B cell (primary cell): Measurements from ENCODE around the gene TNFSF8. TPM values are rescaled to one million over a fixed set of nuclear protein-coding genes. Genes with fewer than 3 reads are reported as not detected.
A peak's percentile ranks its signal among the peaks of the same experiment; 100 is the strongest.

Source experiments
- ATAC-seq: fragments of 200-7000 bp; cut with Tn5 transposase; one replicate; pipeline ENCODE4 v1.10.0; 2021; ENCODE audit warnings: low read depth, mild to moderate bottlenecking, moderate number of reproducible peaks, moderate library complexity
- CTCF ChIA-PET: fragments of 350-600 bp; sonication (Branson Sonifier 250); formaldehyde crosslinking; loops from one replicate; lab custom pipeline; 2021; ENCODE audit warnings: antibody characterized with exemption, inconsistent platforms; lab: Charles Lee
- POLR2A ChIA-PET: fragments of 350-600 bp; sonication (Branson Sonifier 250); formaldehyde crosslinking; loops from one replicate; lab custom pipeline; 2021; ENCODE audit warnings: antibody characterized with exemption; lab: Charles Lee
- DNase-seq: peaks from one replicate; pipeline ENCODE4 v3.0.0; 2013
- H2AFZ ChIP-seq: 2 replicates; pipeline ENCODE4 v1.6.1; 2012; ENCODE audit warnings: mild to moderate bottlenecking, low read depth, low read length; ENCODE audit not compliant: insufficient read depth, poor library complexity, severe bottlenecking
- H3K27ac ChIP-seq, 2 donors: 1 replicate in 1 of 2; 2 replicates in 1 of 2; pipeline ENCODE4 v1.5.1; 2012 to 2013; ENCODE audit warnings: low read length in 2 of 2, mild to moderate bottlenecking in 2 of 2, moderate library complexity in 1 of 2
- H3K27me3 ChIP-seq, 4 experiments: fragments of 200-600 bp in 1 of 4; sonication (generic) in 1 of 4; replicated peaks in 1 of 4; 1 replicate in 2 of 4; 2 replicates in 2 of 4; pipeline versions ENCODE4 v1.6.1 to v1.7.0; 2013 to 2016; ENCODE audit warnings: low read length in 3 of 4, mild to moderate bottlenecking in 2 of 4, mixed read lengths in 1 of 4, moderate library complexity in 1 of 4; ENCODE audit not compliant: insufficient read depth in 4 of 4, control insufficient read depth in 3 of 4; ENCODE audit errors: control extremely low read depth in 1 of 4
- H3K36me3 ChIP-seq, 2 experiments: replicated peaks in 1 of 2; 1 replicate in 1 of 2; 2 replicates in 1 of 2; pipeline versions ENCODE4 v1.6.1 to v1.7.1; 2013; ENCODE audit warnings: low read length in 1 of 2; ENCODE audit not compliant: insufficient read depth in 2 of 2, control insufficient read depth in 1 of 2; ENCODE audit errors: control extremely low read depth in 1 of 2, extremely low read depth in 1 of 2
- H3K4me1 ChIP-seq, 2 donors: fragments of 200-600 bp in 1 of 2; sonication (generic) in 1 of 2; 1 replicate in 1 of 2; 2 replicates in 1 of 2; pipeline versions ENCODE4 v1.5.1 to v1.6.1; 2013 to 2017; ENCODE audit warnings: low read length in 2 of 2; ENCODE audit not compliant: control insufficient read depth in 2 of 2, insufficient read depth in 2 of 2
- H3K4me2 ChIP-seq: replicated peaks from 2 replicates; pipeline ENCODE3; 2012; ENCODE audit warnings: mild to moderate bottlenecking, low read depth, low read length; ENCODE audit not compliant: poor library complexity, severe bottlenecking
- H3K4me3 ChIP-seq, 5 experiments: fragments of 200-600 bp in 1 of 5; sonication (generic) in 1 of 5; 1 replicate in 3 of 5; 2 replicates in 2 of 5; pipeline versions ENCODE4 v1.5.1 to v1.7.0; 2011 to 2016; ENCODE audit warnings: low read length in 4 of 5, mild to moderate bottlenecking in 4 of 5, low read depth in 2 of 5, control low read depth in 1 of 5, moderate library complexity in 1 of 5; ENCODE audit not compliant: insufficient read depth in 1 of 5; ENCODE audit errors: control extremely low read depth in 1 of 5, extremely low read depth in 1 of 5
- H3K79me2 ChIP-seq: fragments of 200-600 bp; sonication (generic); one replicate; pipeline ENCODE4 v1.6.0; 2016; ENCODE audit warnings: low read length; ENCODE audit not compliant: control insufficient read depth, insufficient read depth
- H3K9ac ChIP-seq: fragments of 200-600 bp; sonication (generic); 2 replicates; pipeline ENCODE4 v1.6.1; 2017; ENCODE audit warnings: mild to moderate bottlenecking, low read length, moderate library complexity
- H3K9me3 ChIP-seq, 3 donors: one replicate each; pipeline versions ENCODE4 v1.6.1 to v1.7.1; 2013; ENCODE audit warnings: low read length in 2 of 3; ENCODE audit not compliant: control insufficient read depth in 2 of 3, insufficient read depth in 1 of 3; ENCODE audit errors: control extremely low read depth in 1 of 3
- H4K20me1 ChIP-seq: 2 replicates; pipeline ENCODE4 v1.6.0; 2012; ENCODE audit warnings: mild to moderate bottlenecking, low read length; ENCODE audit not compliant: insufficient read depth, control insufficient read depth, poor library complexity, severe bottlenecking
- H3K27ac Mint-ChIP-seq: one replicate; pipeline ENCODE4 v1.8.0; 2021; ENCODE audit warnings: mixed read lengths
- H3K27me3 Mint-ChIP-seq: one replicate; pipeline ENCODE4 v1.8.0; 2021; ENCODE audit warnings: mixed read lengths
- H3K4me1 Mint-ChIP-seq: one replicate; pipeline ENCODE4 v1.8.0; 2021; ENCODE audit warnings: mixed read lengths
- H3K4me3 Mint-ChIP-seq: one replicate; pipeline ENCODE4 v1.8.0; 2021; ENCODE audit warnings: mixed read lengths
- H3K9me3 Mint-ChIP-seq: one replicate; pipeline ENCODE4 v1.8.0; 2022; ENCODE audit warnings: mixed read lengths; ENCODE audit not compliant: insufficient read depth
- CTCF ChIP-seq: fragments of 200-600 bp; IDR thresholded peaks from one replicate; pipeline ENCODE4 v1.8.0; 2022; ENCODE audit warnings: antibody characterized with exemption, mild to moderate bottlenecking
- EZH2 ChIP-seq: IDR thresholded peaks from 2 replicates; pipeline ENCODE4 v1.6.1; 2012; ENCODE audit warnings: borderline replicate concordance, low read depth, mild to moderate bottlenecking, moderate library complexity, low read length; ENCODE audit not compliant: insufficient read depth, poor library complexity, severe bottlenecking
- WGBS: methylation state at CpG from one replicate; pipeline ENCODE4 v1.1.5; 2013; ENCODE audit warnings: missing lambda C conversion rate; ENCODE audit not compliant: insufficient coverage; 5-methylcytosine and 5-hydroxymethylcytosine counted together
- intact Hi-C: fragments of 100-400 bp; cut with micrococcal nuclease; formaldehyde crosslinking; loops from one replicate; pipeline ENCODE4 v1.10.0; 2022
- polyA plus RNA-seq: library from polyadenylated mRNA; depleted of rRNA; stranded (reverse); fragments of >200 nt; gene quantifications from 2 replicates; pipeline ENCODE4 v1.2.3, GENCODE V29; 2012
- total RNA-seq, 2 donors: library from RNA; stranded (reverse); fragments of 120-200 nt in 1 of 2; gene quantifications; 1 replicate in 1 of 2; 2 replicates in 1 of 2; pipeline versions ENCODE4 v1.2.3 to v1.2.4, GENCODE V29; 2013 to 2022

Gene TNFSF8
- total and polyA plus RNA-seq, 2 donors (not counting 1 experiment from before 2014, with no cell fraction given): 1.6 to 2.6 TPM

- DNase-seq (no peak), ATAC-seq (no peak)
- no peak overlapping the region for H3K27ac Mint-ChIP-seq
- H3K27me3 Mint-ChIP-seq: no peaks in the 10 kb centered on the region
- H3K9me3 Mint-ChIP-seq: no peaks in the 10 kb centered on the region
- ChIA-PET CTCF (no interaction called here), POLR2A (no interaction called here)
- H2AFZ ChIP-seq: no peak overlapping the region
- intact Hi-C loops: no loop called here
- H3K4me1 Mint-ChIP-seq: peaks cover 13% of the 10 kb centered on the region
- peaks cover 4 to 10% of the 10 kb centered on the region in 2 donors for H3K4me1 ChIP-seq
- 100% methylated on average over 1 of the region's 1 CpG for WGBS
- no peak overlapping the region for H3K9ac ChIP-seq
- H3K4me3 Mint-ChIP-seq: no peak overlapping the region
- H3K9me3 ChIP-seq: peaks cover 0 to 4% (median 0%) of the 10 kb centered on the region in 3 donors
- H4K20me1 ChIP-seq: no peaks in the 10 kb centered on the region
- H3K79me2 ChIP-seq: no peaks in the 10 kb centered on the region
- no peak overlapping the region for H3K27ac ChIP-seq
- no peak overlapping the region for H3K4me3 ChIP-seq
- no peak overlapping the region for H3K4me2 ChIP-seq
- H3K27me3 ChIP-seq: no peaks in the 10 kb centered on the region
- no peaks in the 10 kb centered on the region for H3K36me3 ChIP-seq
- TF ChIP-seq EZH2 (no peak), CTCF (no peak)
Observed at GRCh38 chr9:114864471-114864870, 65.9 kb downstream of the TNFSF8 start.

GRCh38 chr9:114861922-114862605 lies 68.3 kb downstream of the TNFSF8 start:
- Histone ChIP-seq H2AFZ (no peak overlapping the region), H3K9me3 (peaks cover 0 to 1% (median 0%) of the 10 kb centered on the region in 3 donors), H3K36me3 (no peaks in the 10 kb centered on the region), H3K4me1 (peaks cover 4 to 8% of the 10 kb centered on the region in 2 donors), H3K79me2 (no peaks in the 10 kb centered on the region), H4K20me1 (no peaks in the 10 kb centered on the region), H3K9ac (no peak overlapping the region), H3K27me3 (no peaks in the 10 kb centered on the region), H3K4me2 (no peak overlapping the region), H3K27ac (no peak overlapping the region), H3K4me3 (no peak overlapping the region)
- ATAC-seq (no peak), DNase-seq (peak; percentile 6)
- Mint-ChIP-seq H3K27ac (no peak overlapping the region), H3K9me3 (no peaks in the 10 kb centered on the region), H3K4me1 (peaks cover 10% of the 10 kb centered on the region), H3K27me3 (peaks cover 5% of the 10 kb centered on the region), H3K4me3 (no peak overlapping the region)
- 92% methylated on average over 4 of the region's 11 CpGs for WGBS
- TF ChIP-seq CTCF (no peak), EZH2 (no peak)
- CTCF ChIA-PET: interaction anchor here (0.8 kb wide), 1 partner anchor 152 kb away, joined by 3 read pairs; no protein-coding TSS in a partner anchor
- POLR2A ChIA-PET: no interaction called here
- intact Hi-C loops: no loop called here
